SJSA1 (cell line): ENCODE data around the gene OSTF1. TPM values are rescaled to one million over a fixed set of nuclear protein-coding genes. Genes with fewer than 3 reads are reported as not detected.

Experiments
- DNase-seq, 2 experiments: peaks; one replicate each; pipeline ENCODE4 v3.0.0-alpha.2; 2015 to 2020; ENCODE audit warnings: low spot score in 2 of 2, low read depth in 1 of 2
- H3K27ac ChIP-seq: fragments of 250-450 bp; sonication (Bioruptor Pico); 2 replicates; pipeline ENCODE4 v1.5.1; 2020; ENCODE audit warnings: mild to moderate bottlenecking, moderate library complexity
- H3K27me3 ChIP-seq: fragments of 250-450 bp; sonication (Bioruptor Pico); replicated peaks from 2 replicates; pipeline ENCODE4 v1.5.1; 2020; ENCODE audit warnings: mild to moderate bottlenecking, moderate library complexity
- H3K36me3 ChIP-seq: fragments of 250-450 bp; sonication (Bioruptor Pico); 2 replicates; pipeline ENCODE4 v1.5.1; 2020; ENCODE audit warnings: mild to moderate bottlenecking
- H3K4me1 ChIP-seq: fragments of 250-450 bp; sonication (Bioruptor Pico); replicated peaks from 2 replicates; pipeline ENCODE4 v1.6.1; 2021; ENCODE audit warnings: mild to moderate bottlenecking
- H3K4me3 ChIP-seq: fragments of 250-450 bp; sonication (Bioruptor Pico); 2 replicates; pipeline ENCODE4 v1.5.1; 2020; ENCODE audit warnings: mild to moderate bottlenecking
- H3K9me3 ChIP-seq: fragments of 250-450 bp; sonication (Bioruptor Pico); replicated peaks from 2 replicates; pipeline ENCODE4 v1.5.1; 2020; ENCODE audit warnings: mild to moderate bottlenecking
- total RNA-seq: library from RNA; depleted of rRNA; stranded (reverse); fragments of >200 nt; shearing (Covaris generic); gene quantifications from 2 replicates; pipeline ENCODE4 v1.2.3, GENCODE V29; 2014

The OSTF1 gene
- total RNA-seq, 1 experiment from 2014 or later: 54.9 TPM

DNA sequence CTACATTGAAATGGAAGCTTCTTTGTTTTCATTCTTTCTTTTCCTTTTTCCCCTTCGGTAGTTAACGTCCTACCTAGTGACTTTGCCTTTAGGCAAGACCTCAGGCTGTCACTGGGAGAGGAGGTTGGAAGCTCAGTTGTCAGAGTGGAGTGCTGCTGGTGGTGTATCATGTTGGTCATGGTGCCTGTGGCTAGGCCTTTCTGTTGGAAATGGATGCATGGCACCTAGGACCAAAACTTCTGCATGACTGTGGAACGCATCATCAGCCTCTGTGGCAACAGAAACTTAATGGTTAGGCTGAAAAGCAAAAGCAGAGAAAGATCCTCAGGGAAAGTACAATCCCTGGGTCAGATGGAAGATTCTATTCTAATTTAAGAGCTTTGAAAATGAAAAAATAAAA lies 57.9 kb downstream of the OSTF1 start:
- Histone ChIP-seq H3K27ac (no peak overlapping the region), H3K36me3 (peaks cover 4% of the 10 kb centered on the region; the same call in 1 of the 2 replicates), H3K4me1 (peaks cover 16% of the 10 kb centered on the region), H3K4me3 (no peak overlapping the region), H3K27me3 (no peaks in the 10 kb centered on the region), H3K9me3 (no peaks in the 10 kb centered on the region)
- no peak for DNase-seq

GRCh38 chr9:75147638-75148037 lies 59.3 kb downstream of the OSTF1 start:
- Histone ChIP-seq H3K9me3 (no peaks in the 10 kb centered on the region), H3K27ac (peak overlapping the region; percentile 47), H3K36me3 (peaks cover 4% of the 10 kb centered on the region; the same call in 1 of the 2 replicates), H3K4me1 (peaks cover 16% of the 10 kb centered on the region), H3K4me3 (no peak overlapping the region), H3K27me3 (no peaks in the 10 kb centered on the region)
- no peak for DNase-seq

DNA sequence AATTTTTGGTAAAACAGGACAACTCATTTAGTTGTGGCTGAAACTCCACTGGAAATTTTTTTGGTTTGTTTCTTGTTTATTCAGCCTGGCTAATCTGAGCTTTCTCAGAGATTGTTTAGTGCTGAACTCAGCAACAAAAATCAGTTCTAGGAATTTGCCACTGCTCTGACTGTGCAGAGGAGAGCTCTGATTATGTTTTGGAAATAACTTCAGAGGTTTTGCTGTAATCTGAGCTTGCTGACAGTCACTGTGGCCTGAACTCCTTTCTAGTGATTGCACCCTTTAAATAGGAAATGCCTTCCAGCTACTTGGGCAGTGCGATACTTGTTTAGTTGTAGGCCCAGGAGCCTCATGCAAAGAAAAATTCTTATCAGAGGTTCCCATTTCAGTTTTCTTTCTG lies 60.2 kb downstream of the OSTF1 start:
- peaks cover 16% of the 10 kb centered on the region for H3K4me1 ChIP-seq
- H3K27ac ChIP-seq: peak overlapping the region; percentile 58
- DNase-seq: peak; percentile 46 to 73
- H3K27me3 ChIP-seq: no peaks in the 10 kb centered on the region
- no peaks in the 10 kb centered on the region for H3K9me3 ChIP-seq
- H3K4me3 ChIP-seq: no peak overlapping the region
- peaks cover 4% of the 10 kb centered on the region; the same call in 1 of the 2 replicates for H3K36me3 ChIP-seq

DNA sequence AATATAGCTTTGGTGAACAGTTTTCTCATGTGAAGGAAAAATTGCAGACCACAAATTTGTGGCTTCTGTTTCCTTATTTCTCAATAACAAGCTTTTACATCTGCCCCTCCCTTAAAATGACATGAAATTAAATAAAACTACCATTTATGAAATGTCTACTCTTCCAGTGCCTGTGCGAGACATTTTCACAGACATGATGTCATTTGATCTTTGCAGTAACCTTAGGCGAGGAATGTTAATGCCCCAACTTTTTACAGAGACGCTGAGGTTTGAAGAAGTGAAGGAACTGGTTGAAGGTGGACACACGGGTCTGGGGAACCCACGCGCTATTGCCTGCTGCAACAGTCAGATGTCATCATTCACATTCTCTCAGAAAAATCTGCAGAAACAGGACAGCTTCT lies 61.5 kb downstream of the OSTF1 start:
- no peaks in the 10 kb centered on the region for H3K27me3 ChIP-seq
- H3K4me3 ChIP-seq: no peak overlapping the region
- peaks cover 19% of the 10 kb centered on the region for H3K4me1 ChIP-seq
- H3K36me3 ChIP-seq: no peaks in the 10 kb centered on the region
- no peak for DNase-seq
- no peak overlapping the region for H3K27ac ChIP-seq
- no peaks in the 10 kb centered on the region for H3K9me3 ChIP-seq

DNA sequence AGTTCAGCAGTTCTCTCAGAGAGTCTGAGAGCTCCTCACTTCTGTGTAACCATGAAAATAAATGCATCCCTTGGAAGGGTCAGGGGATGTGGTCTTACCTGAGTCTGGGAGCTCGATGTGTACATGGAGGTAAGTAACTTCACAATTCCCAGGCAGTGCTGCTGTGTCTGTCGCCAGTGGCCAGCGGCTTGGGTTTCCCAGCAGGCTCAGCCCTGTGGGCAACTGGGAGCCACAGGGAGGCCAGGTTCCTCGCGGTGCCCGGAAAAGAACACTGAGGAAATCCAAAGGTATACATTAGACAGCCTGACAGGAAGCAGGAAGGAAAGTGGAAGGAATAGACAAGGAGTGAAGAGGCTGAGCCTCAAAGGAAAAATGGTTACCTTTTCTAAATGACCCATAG lies 62.2 kb downstream of the OSTF1 start:
- Histone ChIP-seq H3K27me3 (no peaks in the 10 kb centered on the region), H3K9me3 (no peaks in the 10 kb centered on the region), H3K4me1 (peaks cover 19% of the 10 kb centered on the region), H3K36me3 (no peaks in the 10 kb centered on the region), H3K4me3 (no peak overlapping the region), H3K27ac (no peak overlapping the region)
- no peak for DNase-seq

- H3K4me1 ChIP-seq: peaks cover 18% of the 10 kb centered on the region
- DNase-seq: no peak
- no peak overlapping the region for H3K27ac ChIP-seq
- no peaks in the 10 kb centered on the region for H3K36me3 ChIP-seq
- H3K27me3 ChIP-seq: no peaks in the 10 kb centered on the region
- no peaks in the 10 kb centered on the region for H3K9me3 ChIP-seq
- H3K4me3 ChIP-seq: no peak overlapping the region
Observed at GRCh38 chr9:75152416-75152815, 64.1 kb downstream of the OSTF1 start.

DNA sequence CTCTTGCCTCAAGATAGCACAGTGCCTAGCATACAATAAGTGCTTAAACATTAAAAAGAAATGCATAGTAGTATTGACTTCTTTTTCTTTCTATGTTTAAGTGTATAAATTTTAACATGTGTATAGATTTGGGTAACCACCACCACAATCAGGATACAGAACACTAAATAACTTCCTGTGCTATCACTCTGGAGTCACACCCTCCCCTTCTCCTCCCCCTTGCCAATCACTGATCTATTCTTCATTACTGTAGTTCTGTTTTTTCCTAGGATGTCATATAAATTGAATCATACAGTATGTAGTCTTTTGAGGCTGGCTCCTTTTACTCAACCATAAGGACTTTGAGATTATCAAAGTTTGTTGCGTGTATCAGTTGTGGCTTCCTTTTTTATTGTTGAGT lies 68.5 kb downstream of the OSTF1 start:
- Histone ChIP-seq H3K4me1 (peaks cover 4% of the 10 kb centered on the region; the same call in 1 of the 2 replicates), H3K4me3 (no peak overlapping the region), H3K27me3 (no peaks in the 10 kb centered on the region), H3K9me3 (no peaks in the 10 kb centered on the region), H3K27ac (no peak overlapping the region), H3K36me3 (no peaks in the 10 kb centered on the region)
- no peak for DNase-seq

GRCh38 chr9:75161116-75161857 lies 73.0 kb downstream of the OSTF1 start:
- DNase-seq: no peak
- Histone ChIP-seq H3K4me3 (no peak overlapping the region), H3K9me3 (no peaks in the 10 kb centered on the region), H3K36me3 (no peaks in the 10 kb centered on the region), H3K27ac (no peak overlapping the region), H3K4me1 (no peaks in the 10 kb centered on the region), H3K27me3 (no peaks in the 10 kb centered on the region)

DNA sequence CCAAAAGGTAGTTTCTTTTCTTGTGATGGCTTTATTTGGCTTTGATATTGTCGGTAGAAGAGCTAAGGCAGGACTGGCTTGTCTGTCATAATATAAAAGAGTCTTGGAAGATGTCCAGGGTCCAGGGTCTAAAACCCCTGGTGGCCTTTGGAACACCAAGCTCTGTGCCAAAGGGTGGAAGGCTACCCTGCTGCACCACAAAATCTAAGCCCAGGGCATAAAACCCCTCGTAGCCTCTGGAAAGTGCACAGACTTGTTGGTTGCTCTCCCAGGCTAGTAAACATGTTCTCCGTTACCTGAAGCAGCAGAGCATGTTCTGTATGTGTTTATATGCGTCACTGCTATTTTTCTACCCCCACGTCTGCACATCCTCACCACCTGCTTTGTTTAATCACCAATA lies 75.5 kb downstream of the OSTF1 start:
- H3K9me3 ChIP-seq: no peaks in the 10 kb centered on the region
- H3K4me1 ChIP-seq: no peaks in the 10 kb centered on the region

DNA sequence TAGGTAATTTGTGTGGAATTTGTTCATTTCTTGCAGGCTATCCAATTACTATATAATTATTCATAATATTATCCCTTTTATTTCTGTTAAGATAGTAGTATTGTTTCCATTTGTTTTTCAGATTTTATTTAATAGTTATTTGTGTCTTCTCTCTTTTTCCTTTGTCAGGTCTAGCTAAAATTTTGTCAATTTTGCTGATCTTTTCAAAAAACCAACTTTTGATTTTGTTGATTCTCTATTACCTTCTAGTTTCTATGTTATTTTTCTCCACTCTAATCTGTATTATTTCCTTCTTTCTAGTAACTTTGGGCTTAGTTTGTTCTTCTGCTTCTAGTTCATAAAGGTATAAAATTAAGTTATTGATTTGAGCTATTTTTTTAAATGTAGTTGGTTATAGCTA lies 76.3 kb downstream of the OSTF1 start:
- H3K4me1 ChIP-seq: peaks cover under 1% of the 10 kb centered on the region; the same call in 1 of the 2 replicates
- H3K4me3 ChIP-seq: no peak overlapping the region
- no peak for DNase-seq
- no peaks in the 10 kb centered on the region for H3K9me3 ChIP-seq
- no peaks in the 10 kb centered on the region for H3K36me3 ChIP-seq
- H3K27me3 ChIP-seq: no peaks in the 10 kb centered on the region
- H3K27ac ChIP-seq: no peak overlapping the region

More for the DNA sequence above, 75.5 kb downstream of the OSTF1 start:
- Histone ChIP-seq H3K36me3 (no peaks in the 10 kb centered on the region), H3K27ac (no peak overlapping the region), H3K4me3 (no peak overlapping the region), H3K27me3 (no peaks in the 10 kb centered on the region)
- no peak for DNase-seq

- no peak overlapping the region for H3K27ac ChIP-seq
- DNase-seq: no peak
- peaks cover 17% of the 10 kb centered on the region for H3K4me1 ChIP-seq
Observed at GRCh38 chr9:75167281-75167680, 79.0 kb downstream of the OSTF1 start.

DNA sequence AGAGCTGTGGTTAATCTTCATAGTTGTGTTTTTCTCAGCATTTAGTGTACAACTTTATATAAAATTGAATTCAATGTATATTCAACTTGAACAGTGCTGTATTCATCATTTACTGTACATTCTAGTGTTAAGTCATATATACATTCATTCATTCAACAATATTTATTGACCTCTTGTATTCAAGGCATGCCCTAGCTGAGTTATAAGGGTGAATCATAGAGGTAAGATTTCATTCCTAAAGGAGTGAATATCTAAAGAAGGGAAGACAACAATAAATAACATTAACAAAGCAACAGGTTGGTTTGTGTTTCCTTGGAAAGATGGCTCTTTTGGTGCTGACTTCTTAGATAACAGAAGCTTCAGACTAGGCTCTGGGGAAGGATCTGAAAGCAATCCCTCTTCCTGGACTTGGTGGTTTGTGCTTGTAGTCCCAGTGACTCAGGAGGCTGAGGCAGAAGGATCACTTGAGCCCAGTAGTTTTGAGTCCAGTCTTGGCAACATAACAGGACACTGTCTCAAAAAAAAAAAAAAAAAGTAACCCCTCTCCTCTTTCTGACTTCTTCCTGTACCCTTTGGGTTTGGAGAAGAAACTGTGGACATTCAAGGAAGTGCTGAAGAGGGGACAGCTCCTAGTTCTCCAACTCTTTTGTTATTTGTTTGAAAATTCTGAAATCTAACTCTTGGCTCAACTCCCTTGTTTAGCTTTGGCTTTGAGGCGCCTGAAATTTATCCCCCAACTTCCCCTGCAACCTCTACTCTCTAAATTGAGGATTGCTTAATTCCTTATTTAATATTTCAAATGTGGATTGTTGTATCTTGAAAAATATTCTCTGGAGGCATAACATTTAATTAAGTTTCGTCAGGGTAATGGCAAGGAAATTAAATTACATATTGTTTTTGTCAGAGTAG lies 80.2 kb downstream of the OSTF1 start:
- Histone ChIP-seq H3K4me1 (peaks cover 17% of the 10 kb centered on the region), H3K36me3 (no peaks in the 10 kb centered on the region; the same call in 1 of the 2 replicates), H3K27ac (no peak overlapping the region), H3K27me3 (no peaks in the 10 kb centered on the region), H3K4me3 (no peak overlapping the region), H3K9me3 (no peaks in the 10 kb centered on the region)
- no peak for DNase-seq

More at GRCh38 chr9:75167281-75167680, 79.0 kb downstream of the OSTF1 start:
- no peaks in the 10 kb centered on the region for H3K27me3 ChIP-seq
- no peak overlapping the region for H3K4me3 ChIP-seq
- no peaks in the 10 kb centered on the region; the same call in 1 of the 2 replicates for H3K36me3 ChIP-seq
- no peaks in the 10 kb centered on the region for H3K9me3 ChIP-seq

GRCh38 chr9:75169623-75170022 lies 81.3 kb downstream of the OSTF1 start:
- H3K27me3 ChIP-seq: no peaks in the 10 kb centered on the region
- DNase-seq: peak in 1 of 2 experiments; percentile 33
- no peaks in the 10 kb centered on the region; the same call in 1 of the 2 replicates for H3K36me3 ChIP-seq
- no peaks in the 10 kb centered on the region for H3K9me3 ChIP-seq
- peaks cover 17% of the 10 kb centered on the region for H3K4me1 ChIP-seq
- H3K27ac ChIP-seq: peak overlapping the region; percentile 49; the same call in 1 of the 2 replicates
- H3K4me3 ChIP-seq: no peak overlapping the region

DNA sequence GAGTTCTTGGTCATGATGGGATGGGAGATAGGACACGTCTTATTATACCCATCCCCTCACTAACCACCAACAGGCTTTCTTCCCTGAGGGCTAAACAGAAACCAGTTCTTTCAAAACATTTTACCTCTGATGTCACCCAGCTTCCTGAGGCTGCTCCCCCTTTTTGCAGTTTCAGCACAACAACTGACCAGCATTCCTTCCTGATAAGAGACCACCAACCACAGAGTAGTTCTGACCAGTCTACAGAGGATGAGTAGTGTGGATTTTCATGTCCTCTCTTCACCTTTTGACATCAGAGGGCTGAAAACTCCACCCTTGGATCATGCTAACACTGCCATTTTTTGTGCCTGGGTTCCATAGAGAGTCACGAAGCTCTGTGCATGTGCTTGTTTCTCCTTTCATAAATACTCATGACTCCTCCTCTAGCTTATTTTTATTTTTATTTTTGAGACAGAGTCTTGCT lies 82.6 kb downstream of the OSTF1 start:
- Histone ChIP-seq H3K9me3 (no peaks in the 10 kb centered on the region), H3K4me1 (peaks cover 17% of the 10 kb centered on the region), H3K27me3 (no peaks in the 10 kb centered on the region), H3K36me3 (no peaks in the 10 kb centered on the region; the same call in 1 of the 2 replicates), H3K27ac (no peak overlapping the region; the same call in 1 of the 2 replicates), H3K4me3 (no peak overlapping the region)
- DNase-seq: peak in 1 of 2 experiments; percentile 34
